ENCODE results near the gene NOP56.

GRCh38 chr20:2610326-2610725, 42.1 kb upstream of the NOP56 start:
- TF ChIP-seq, protein P1, sequence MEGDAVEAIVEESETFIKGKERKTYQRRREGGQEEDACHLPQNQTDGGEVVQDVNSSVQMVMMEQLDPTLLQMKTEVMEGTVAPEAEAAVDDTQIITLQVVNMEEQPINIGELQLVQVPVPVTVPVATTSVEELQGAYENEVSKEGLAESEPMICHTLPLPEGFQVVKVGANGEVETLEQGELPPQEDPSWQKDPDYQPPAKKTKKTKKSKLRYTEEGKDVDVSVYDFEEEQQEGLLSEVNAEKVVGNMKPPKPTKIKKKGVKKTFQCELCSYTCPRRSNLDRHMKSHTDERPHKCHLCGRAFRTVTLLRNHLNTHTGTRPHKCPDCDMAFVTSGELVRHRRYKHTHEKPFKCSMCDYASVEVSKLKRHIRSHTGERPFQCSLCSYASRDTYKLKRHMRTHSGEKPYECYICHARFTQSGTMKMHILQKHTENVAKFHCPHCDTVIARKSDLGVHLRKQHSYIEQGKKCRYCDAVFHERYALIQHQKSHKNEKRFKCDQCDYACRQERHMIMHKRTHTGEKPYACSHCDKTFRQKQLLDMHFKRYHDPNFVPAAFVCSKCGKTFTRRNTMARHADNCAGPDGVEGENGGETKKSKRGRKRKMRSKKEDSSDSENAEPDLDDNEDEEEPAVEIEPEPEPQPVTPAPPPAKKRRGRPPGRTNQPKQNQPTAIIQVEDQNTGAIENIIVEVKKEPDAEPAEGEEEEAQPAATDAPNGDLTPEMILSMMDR (conservative IDR thresholded peaks at IDR 0.05; ENCODE audit: low read length), result no peak
- no peak for TF ChIP-seq EZH2phosphoT487 (IDR thresholded peaks at IDR 0.05; ENCODE audit: borderline replicate concordance)
